Neutrophil (primary cell): ENCODE measurements around the gene CFAP61.
A peak's percentile ranks its signal among the peaks of the same experiment; 100 is the strongest.

ENCODE experiments used
- H3K27ac ChIP-seq: fragments of 200-600 bp; sonication (generic); 2 replicates; pipeline ENCODE4 v1.5.1; 2016; ENCODE audit warnings: mild to moderate bottlenecking, moderate library complexity
- H3K27me3 ChIP-seq: fragments of 200-600 bp; sonication (generic); 2 replicates; pipeline ENCODE4 v1.6.0; 2016; ENCODE audit warnings: mild to moderate bottlenecking
- H3K36me3 ChIP-seq: fragments of 200-600 bp; sonication (generic); 2 replicates; pipeline ENCODE4 v1.5.1; 2017
- H3K4me1 ChIP-seq, 2 experiments: fragments of 200-600 bp in 1 of 2; sonication (generic) in 1 of 2; 1 replicate in 1 of 2; 2 replicates in 1 of 2; pipeline versions ENCODE4 v1.5.1 to v1.6.1; 2013 to 2016; ENCODE audit warnings: low read depth in 1 of 2, low read length in 1 of 2, mild to moderate bottlenecking in 1 of 2, moderate library complexity in 1 of 2; ENCODE audit not compliant: control insufficient read depth in 1 of 2, insufficient read depth in 1 of 2
- H3K4me3 ChIP-seq, 2 experiments: fragments of 200-600 bp in 1 of 2; sonication (generic) in 1 of 2; 1 replicate in 1 of 2; 2 replicates in 1 of 2; pipeline ENCODE4 v1.5.1; 2013 to 2016; ENCODE audit warnings: low read depth in 1 of 2, low read length in 1 of 2, mild to moderate bottlenecking in 1 of 2, moderate library complexity in 1 of 2
- H3K9me3 ChIP-seq: fragments of 200-600 bp; sonication (generic); 2 replicates; pipeline ENCODE4 v1.5.1; 2016
- CTCF ChIP-seq: fragments of 200-600 bp; sonication (generic); IDR thresholded peaks from 2 replicates; pipeline ENCODE4 v1.5.1; 2016; ENCODE audit warnings: antibody characterized with exemption

The CFAP61 gene

GRCh38 chr20:20038586-20038985 lies 13.7 kb upstream of the CFAP61 start:
- Histone ChIP-seq H3K27ac (no peak overlapping the region), H3K4me1 (no peaks in the 10 kb centered on the region), H3K9me3 (peaks cover 4% of the 10 kb centered on the region), H3K36me3 (peaks cover 100% of the 10 kb centered on the region), H3K4me3 (no peak overlapping the region), H3K27me3 (no peaks in the 10 kb centered on the region)
- no peak for TF ChIP-seq CTCF

- Histone ChIP-seq H3K27me3 (no peaks in the 10 kb centered on the region), H3K36me3 (peaks cover 100% of the 10 kb centered on the region), H3K9me3 (peaks cover 4% of the 10 kb centered on the region)
Measured at GRCh38 chr20:20039752-20040387, 12.5 kb upstream of the CFAP61 start.

GRCh38 chr20:20051767-20052073 lies 612 bp upstream of the CFAP61 start:
- peaks cover 43% of the 10 kb centered on the region for H3K36me3 ChIP-seq
- no peaks in the 10 kb centered on the region for H3K27me3 ChIP-seq
- peak overlapping the region; percentile 78 to 91 for H3K4me3 ChIP-seq
- peak overlapping the region; percentile 95 for H3K27ac ChIP-seq
- no peak for TF ChIP-seq CTCF
- H3K9me3 ChIP-seq = no peaks in the 10 kb centered on the region
- peaks cover 33% of the 10 kb centered on the region in 2 experiments for H3K4me1 ChIP-seq

More at GRCh38 chr20:20039752-20040387, 12.5 kb upstream of the CFAP61 start:
- no peak for TF ChIP-seq CTCF
- Histone ChIP-seq H3K4me1 (no peaks in the 10 kb centered on the region), H3K27ac (no peak overlapping the region), H3K4me3 (no peak overlapping the region)

- Histone ChIP-seq H3K4me1 (peaks cover 11 to 13% of the 10 kb centered on the region in 2 experiments), H3K4me3 (no peak overlapping the region), H3K36me3 (no peaks in the 10 kb centered on the region), H3K27me3 (peaks cover 15% of the 10 kb centered on the region), H3K9me3 (no peaks in the 10 kb centered on the region), H3K27ac (no peak overlapping the region)
- TF ChIP-seq CTCF = no peak
Measured at GRCh38 chr20:20060234-20060998, 8.1 kb downstream of the CFAP61 start.

- H3K4me1 ChIP-seq = no peaks in the 10 kb centered on the region
- no peak overlapping the region for H3K27ac ChIP-seq
- H3K4me3 ChIP-seq = no peak overlapping the region
- H3K27me3 ChIP-seq = peaks cover 15% of the 10 kb centered on the region
- TF ChIP-seq CTCF = no peak
- no peaks in the 10 kb centered on the region for H3K9me3 ChIP-seq
- no peaks in the 10 kb centered on the region for H3K36me3 ChIP-seq
Measured at GRCh38 chr20:20063941-20064702, 11.8 kb downstream of the CFAP61 start.
